HG02623 (cell line): ENCODE results near the gene NEK3.
"Not testable (repeated sequence)": the region's sequence is repeated elsewhere in the genome, so short reads cannot be mapped to it uniquely, and the experiment has no call there.

Experiments used
- ATAC-seq: cut with Tn5 transposase; IDR thresholded peaks from one replicate; pipeline ENCODE4 v1.9.1; 2021; ENCODE audit warnings: moderate library complexity; ENCODE audit not compliant: unreplicated experiment

The NEK3 gene

GRCh38 chr13:52159159-52159982, at the start of gene NEK3:
NEK3 (minus strand) TSS chr13:52159597; CDS start chr13:52156191, 3,406 bp downstream.
- ATAC-seq = peak; percentile 77

GRCh38 chr13:52208384-52208783, 49.0 kb upstream of the NEK3 start:
- ATAC-seq = not testable (repeated sequence)

GRCh38 chr13:52207896-52208295, 48.5 kb upstream of the NEK3 start:
- ATAC-seq = not testable (repeated sequence)

GRCh38 chr13:52207337-52207736, 47.9 kb upstream of the NEK3 start:
- not testable (repeated sequence) for ATAC-seq

- ATAC-seq = not testable (repeated sequence)
Measured at GRCh38 chr13:52204546-52204945, 45.1 kb upstream of the NEK3 start.

GRCh38 chr13:52203864-52204263, 44.5 kb upstream of the NEK3 start:
- not testable (repeated sequence) for ATAC-seq

GRCh38 chr13:52202506-52202905, 43.1 kb upstream of the NEK3 start:
- not testable (repeated sequence) for ATAC-seq

GRCh38 chr13:52201439-52202193, 42.2 kb upstream of the NEK3 start:
- ATAC-seq = not testable (repeated sequence)

- ATAC-seq = peak; percentile 69
Measured at GRCh38 chr13:52195401-52195837, 36.0 kb upstream of the NEK3 start.

- peak; percentile 64 for ATAC-seq
Measured at GRCh38 chr13:52194184-52194868, 34.9 kb upstream of the NEK3 start.

GRCh38 chr13:52193587-52194183, 34.3 kb upstream of the NEK3 start:
- ATAC-seq = not testable (repeated sequence)

- ATAC-seq = peak; percentile 70
Measured at GRCh38 chr13:52187424-52188187, 28.2 kb upstream of the NEK3 start.

- ATAC-seq = no peak
Measured at GRCh38 chr13:52187029-52187423, 27.6 kb upstream of the NEK3 start.

- ATAC-seq = not testable (repeated sequence)
Measured at GRCh38 chr13:52181316-52181954, 22.0 kb upstream of the NEK3 start.

- ATAC-seq = no peak
Measured at GRCh38 chr13:52179925-52180324, 20.5 kb upstream of the NEK3 start.

GRCh38 chr13:52177276-52177675, 17.9 kb upstream of the NEK3 start:
- no peak for ATAC-seq

- not testable (repeated sequence) for ATAC-seq
Measured at GRCh38 chr13:52173970-52174369, 14.6 kb upstream of the NEK3 start.

- ATAC-seq = no peak
Measured at GRCh38 chr13:52173373-52173772, 14.0 kb upstream of the NEK3 start.

GRCh38 chr13:52171686-52172085, 12.3 kb upstream of the NEK3 start:
- ATAC-seq = not testable (repeated sequence)
